ENCODE measurements around the gene SMIM36. TPM values are rescaled to one million over a fixed set of nuclear protein-coding genes. Genes with fewer than 3 reads are reported as not detected.

The SMIM36 gene
- polyA plus RNA-seq, 1 donor: not detected

Other genes with a start within 250 kb of the SMIM36 start
- gene HLF, start 246.5 kb downstream of the SMIM36 start, polyA plus RNA-seq: 1.6 TPM
- gene MMD, start 89.6 kb downstream of the SMIM36 start, polyA plus RNA-seq: 19.7 TPM
- 12.6 TPM for gene TMEM100, start 211.4 kb upstream of the SMIM36 start, polyA plus RNA-seq
- gene PCTP, start 239.6 kb upstream of the SMIM36 start, polyA plus RNA-seq: 20.6 TPM

All from large intestine (tissue), 1 donor.